Stromal cell of bone marrow (primary cell): ENCODE data around the gene METTL2B.
"Not testable (repeated sequence)": the region's sequence is repeated elsewhere in the genome, so short reads cannot be mapped to it uniquely, and the experiment has no call there.

Experiments
- DNase-seq: peaks from one replicate; pipeline ENCODE4 v3.0.0-alpha.2; 2012; ENCODE audit warnings: low read depth

METTL2B gene

GRCh38 chr7:128526062-128526466, 49.5 kb downstream of the METTL2B start:
- not testable (repeated sequence) for DNase-seq

GRCh38 chr7:128529191-128529590, 52.6 kb downstream of the METTL2B start:
- not testable (repeated sequence) for DNase-seq

GRCh38 chr7:128530121-128530854, 53.7 kb downstream of the METTL2B start:
- DNase-seq: not testable (repeated sequence)

- no peak for DNase-seq
Measured at GRCh38 chr7:128530855-128531104, 54.2 kb downstream of the METTL2B start.

- DNase-seq: peak; percentile 72
Measured at GRCh38 chr7:128531105-128531954, 54.8 kb downstream of the METTL2B start.

GRCh38 chr7:128531955-128532478, 55.5 kb downstream of the METTL2B start:
- not testable (repeated sequence) for DNase-seq

- not testable (repeated sequence) for DNase-seq
Measured at GRCh38 chr7:128532956-128533355, 56.4 kb downstream of the METTL2B start.

- not testable (repeated sequence) for DNase-seq
Measured at GRCh38 chr7:128537410-128537809, 60.9 kb downstream of the METTL2B start.

- not testable (repeated sequence) for DNase-seq
Measured at GRCh38 chr7:128542530-128542929, 66.0 kb downstream of the METTL2B start.

- not testable (repeated sequence) for DNase-seq
Measured at GRCh38 chr7:128543300-128543699, 66.8 kb downstream of the METTL2B start.

GRCh38 chr7:128546319-128546851, 69.8 kb downstream of the METTL2B start:
- not testable (repeated sequence) for DNase-seq

- no peak for DNase-seq
Measured at GRCh38 chr7:128550920-128551319, 74.4 kb downstream of the METTL2B start.

- not testable (repeated sequence) for DNase-seq
Measured at GRCh38 chr7:128554394-128554793, 77.8 kb downstream of the METTL2B start.
